Left lung (tissue), 10 donors: ENCODE data around the gene FCER2. TPM values are rescaled to one million over a fixed set of nuclear protein-coding genes. Genes with fewer than 3 reads are reported as not detected.

Experiments used
- ATAC-seq: fragments of 200-7000 bp; cut with Tn5 transposase; one replicate; pipeline ENCODE4 v1.9.1; 2020; ENCODE audit warnings: moderate library complexity
- DNase-seq, 4 donors: peaks; one replicate each; pipeline ENCODE4 v3.0.0-alpha.2; 2013 to 2020
- H3K27ac ChIP-seq, 2 donors: fragments of 200-600 bp; sonication (generic) in 1 of 2; one replicate each; pipeline versions ENCODE4 v1.5.0 to v1.8.0; 2020 to 2021
- H3K27me3 ChIP-seq, 2 donors: fragments of 200-600 bp; sonication (generic) in 1 of 2; one replicate each; pipeline versions ENCODE4 v1.5.0 to v1.8.0; 2020 to 2021
- H3K36me3 ChIP-seq, 2 donors: fragments of 200-600 bp; sonication (generic) in 1 of 2; one replicate each; pipeline versions ENCODE4 v1.5.0 to v1.8.0; 2020 to 2021
- H3K4me1 ChIP-seq, 2 donors: fragments of 200-600 bp; one replicate each; pipeline ENCODE4 v1.8.0; 2021
- H3K4me3 ChIP-seq, 2 donors: fragments of 200-600 bp; sonication (generic) in 1 of 2; one replicate each; pipeline versions ENCODE4 v1.5.0 to v1.8.0; 2020 to 2021; ENCODE audit warnings: mild to moderate bottlenecking in 1 of 2
- H3K9me3 ChIP-seq, 2 donors: fragments of 200-600 bp; sonication (generic) in 1 of 2; one replicate each; pipeline versions ENCODE4 v1.5.0 to v1.8.0; 2020 to 2021
- intact Hi-C, 2 donors: fragments of 100-400 bp; cut with DNase I; formaldehyde crosslinking; loops; one replicate each; pipeline versions ENCODE4 v1.11.2 to v1.14.2; 2022
- polyA plus RNA-seq, 6 donors: library from polyadenylated mRNA; unstranded; fragments of 120-200 nt; gene quantifications; one replicate each; pipeline ENCODE4 v1.2.1, GENCODE V29; 2013; ENCODE audit not compliant: insufficient read length in 6 of 6
- total RNA-seq, 2 donors: library from RNA; stranded (reverse); fragmentation: NEBNext Ultra II Directional; extraction: Animal tissue kit (Norgen Biotek cat#: 25700); gene quantifications; one replicate each; pipeline ENCODE4 v1.2.1, GENCODE V29; 2021
- TF ChIP-seq, protein P1 (sequence below), 2 donors: fragments of 200-600 bp; sonication (generic) in 1 of 2; IDR thresholded peaks; one replicate each; pipeline versions ENCODE4 v1.5.0 to v1.8.0; 2021; ENCODE audit warnings: antibody characterized with exemption in 2 of 2
- donor health status: DM: no; HTN: yes; CAD: no.
- donor health status: DM: no; HTN: no; CAD: no.

Gene FCER2
- total and polyA plus RNA-seq, 8 donors: 0.27 to 0.73 (median 0.54) TPM

GRCh38 chr19:7732045-7732444 is 30.1 kb upstream of the FCER2 start, which contains the start of gene CLEC4G:
Gene CLEC4G (minus strand): TSS chr19:7732110. CDS start chr19:7732102, 8 bp downstream.
- TF ChIP-seq, protein P1, sequence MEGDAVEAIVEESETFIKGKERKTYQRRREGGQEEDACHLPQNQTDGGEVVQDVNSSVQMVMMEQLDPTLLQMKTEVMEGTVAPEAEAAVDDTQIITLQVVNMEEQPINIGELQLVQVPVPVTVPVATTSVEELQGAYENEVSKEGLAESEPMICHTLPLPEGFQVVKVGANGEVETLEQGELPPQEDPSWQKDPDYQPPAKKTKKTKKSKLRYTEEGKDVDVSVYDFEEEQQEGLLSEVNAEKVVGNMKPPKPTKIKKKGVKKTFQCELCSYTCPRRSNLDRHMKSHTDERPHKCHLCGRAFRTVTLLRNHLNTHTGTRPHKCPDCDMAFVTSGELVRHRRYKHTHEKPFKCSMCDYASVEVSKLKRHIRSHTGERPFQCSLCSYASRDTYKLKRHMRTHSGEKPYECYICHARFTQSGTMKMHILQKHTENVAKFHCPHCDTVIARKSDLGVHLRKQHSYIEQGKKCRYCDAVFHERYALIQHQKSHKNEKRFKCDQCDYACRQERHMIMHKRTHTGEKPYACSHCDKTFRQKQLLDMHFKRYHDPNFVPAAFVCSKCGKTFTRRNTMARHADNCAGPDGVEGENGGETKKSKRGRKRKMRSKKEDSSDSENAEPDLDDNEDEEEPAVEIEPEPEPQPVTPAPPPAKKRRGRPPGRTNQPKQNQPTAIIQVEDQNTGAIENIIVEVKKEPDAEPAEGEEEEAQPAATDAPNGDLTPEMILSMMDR (IDR thresholded peaks at IDR 0.05): no peak
- Histone ChIP-seq H3K36me3 (no peaks in the 10 kb centered on the region), H3K27me3 (peaks cover 28 to 53% of the 10 kb centered on the region in 2 donors), H3K9me3 (no peaks in the 10 kb centered on the region), H3K4me3 (no peak within 1 kb of the TSS), H3K4me1 (peaks cover 0 to 40% of the 10 kb centered on the region in 2 donors), H3K27ac (no peak within 1 kb of the TSS)
- DNase-seq (no peak), ATAC-seq (no peak)
- intact Hi-C loops: no loop called here

DNA sequence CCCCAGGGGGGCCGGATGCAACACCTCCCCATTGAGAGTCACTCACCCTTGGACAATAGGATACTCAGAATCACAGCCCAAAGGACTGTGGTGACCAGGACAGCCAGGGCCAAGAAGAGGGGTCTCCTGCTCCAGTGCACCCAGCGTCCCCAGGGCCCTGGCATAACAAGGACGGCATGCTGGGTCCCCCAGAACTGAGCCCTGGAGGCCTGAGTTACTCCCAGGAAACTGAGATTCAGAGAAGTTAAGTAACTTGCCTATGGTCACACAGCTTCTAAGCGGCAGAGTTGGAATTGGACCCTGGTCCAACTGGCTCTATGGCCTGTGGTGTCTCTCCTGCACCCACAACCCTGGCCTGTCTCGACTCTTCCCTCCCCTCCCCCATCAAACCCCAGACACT is 29.7 kb upstream of the FCER2 start:
- Histone ChIP-seq H3K4me1 (peaks cover 0 to 40% of the 10 kb centered on the region in 2 donors), H3K4me3 (no peak overlapping the region), H3K9me3 (no peaks in the 10 kb centered on the region), H3K27ac (no peak overlapping the region), H3K27me3 (peaks cover 28 to 53% of the 10 kb centered on the region in 2 donors), H3K36me3 (no peaks in the 10 kb centered on the region)
- TF ChIP-seq, protein P1 (IDR thresholded peaks at IDR 0.05): no peak
- DNase-seq: no peak
- ATAC-seq: no peak
- intact Hi-C loops: no loop called here

DNA sequence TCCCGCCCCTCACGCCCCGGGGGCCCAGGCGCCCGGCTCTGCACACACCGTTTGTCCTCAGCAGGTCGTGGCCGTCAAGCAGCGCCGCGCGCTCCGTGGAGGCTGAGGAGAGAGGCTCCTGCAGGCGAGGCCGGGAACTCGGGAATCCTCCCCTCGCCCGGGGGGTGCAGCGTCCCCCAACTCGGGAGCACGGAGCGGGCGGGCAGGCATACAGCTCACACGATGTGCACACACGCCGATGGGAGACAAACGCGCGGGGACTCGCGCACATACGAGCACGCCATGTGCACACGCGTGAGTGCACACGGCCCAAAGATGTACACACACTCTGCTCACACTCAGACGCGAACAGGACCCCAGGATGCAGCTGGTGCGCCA is 29.3 kb upstream of the FCER2 start:
- Histone ChIP-seq H3K4me3 (no peak overlapping the region), H3K4me1 (peaks cover 0 to 40% of the 10 kb centered on the region in 2 donors), H3K27me3 (peaks cover 28 to 53% of the 10 kb centered on the region in 2 donors), H3K36me3 (no peaks in the 10 kb centered on the region), H3K27ac (no peak overlapping the region), H3K9me3 (no peaks in the 10 kb centered on the region)
- TF ChIP-seq, protein P1 (IDR thresholded peaks at IDR 0.05): no peak
- no peak for ATAC-seq
- no peak for DNase-seq
- intact Hi-C loops: no loop called here

DNA sequence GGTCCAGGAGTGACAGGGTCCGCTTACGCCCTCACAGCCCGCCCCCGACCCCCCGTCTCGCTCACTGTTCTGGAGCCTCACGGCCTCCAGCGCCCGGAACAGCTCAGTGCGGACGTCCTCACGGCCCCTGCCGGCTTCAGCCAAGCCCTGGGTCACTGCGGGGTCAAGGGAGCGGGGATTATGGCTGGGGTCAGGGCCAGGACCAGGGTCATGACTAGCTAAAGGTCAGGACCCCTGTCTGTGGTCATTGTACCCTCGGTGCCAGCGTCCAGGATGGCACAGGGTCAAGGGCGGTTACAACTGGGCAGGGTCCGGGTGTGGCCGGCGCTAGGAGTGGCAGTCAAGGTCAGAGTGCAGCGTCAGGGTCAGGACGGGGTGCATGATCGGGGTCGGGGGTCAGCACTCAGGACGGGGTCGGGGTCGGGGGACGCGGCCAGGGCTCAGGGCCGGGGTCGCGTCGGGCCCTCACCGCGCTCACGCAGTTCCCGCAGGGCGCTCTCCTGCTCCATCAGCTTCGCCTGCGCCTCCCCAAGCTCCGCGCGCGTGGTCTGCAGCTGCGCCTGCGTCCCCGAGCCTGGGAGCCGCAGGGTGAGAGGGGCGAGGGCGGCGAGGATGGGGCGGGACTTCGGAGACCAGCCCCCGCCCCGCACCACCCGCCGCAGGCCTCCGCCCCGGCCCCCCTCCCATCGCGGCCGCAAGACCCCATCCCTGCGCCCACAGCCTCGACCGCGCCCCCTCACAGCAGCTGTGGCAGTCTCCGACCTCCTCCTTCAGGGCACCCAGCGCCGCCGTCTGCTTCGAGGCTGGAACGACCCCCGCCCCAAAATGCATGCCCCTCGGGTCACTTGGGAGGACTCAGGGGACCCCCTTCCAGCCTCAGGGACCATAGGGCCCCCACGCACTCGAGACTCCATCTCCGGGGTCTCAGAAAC is 28.6 kb upstream of the FCER2 start:
- TF ChIP-seq, protein P1 (IDR thresholded peaks at IDR 0.05): no peak
- no peak for ATAC-seq
- no peak for DNase-seq
- H3K4me3 ChIP-seq: peak overlapping the region in 1 of 2 donors; percentile 18
- intact Hi-C loops: no loop called here
- peaks cover 28 to 53% of the 10 kb centered on the region in 2 donors for H3K27me3 ChIP-seq
- peaks cover 0 to 40% of the 10 kb centered on the region in 2 donors for H3K4me1 ChIP-seq
- H3K27ac ChIP-seq: no peak overlapping the region
- H3K36me3 ChIP-seq: no peaks in the 10 kb centered on the region
- H3K9me3 ChIP-seq: no peaks in the 10 kb centered on the region

DNA sequence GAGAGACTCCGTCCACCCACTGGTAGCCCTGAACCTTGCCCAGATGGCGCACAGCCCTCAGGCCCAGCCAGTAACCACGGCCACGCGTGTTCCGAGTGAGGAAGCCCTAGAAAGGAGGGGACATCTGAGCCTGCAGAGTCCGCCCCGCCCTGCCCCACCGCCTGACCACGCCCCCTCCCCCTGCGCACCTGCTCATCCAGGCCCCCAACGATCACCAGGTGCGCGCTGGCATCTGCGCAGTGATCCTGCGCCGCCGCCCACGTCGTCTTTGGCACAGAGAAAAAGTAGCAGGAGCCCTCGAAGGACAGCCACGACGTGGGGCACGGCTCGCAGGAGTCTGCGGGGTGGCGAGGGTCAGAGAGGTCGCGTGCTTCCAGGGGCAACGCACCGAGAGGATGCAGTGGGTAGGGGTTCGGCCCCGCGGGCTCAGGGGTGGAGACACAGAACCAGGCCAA is 27.9 kb upstream of the FCER2 start:
- peak overlapping the region in 1 of 2 donors; percentile 18 for H3K4me3 ChIP-seq
- H3K36me3 ChIP-seq: no peaks in the 10 kb centered on the region
- H3K4me1 ChIP-seq: peaks cover 0 to 38% of the 10 kb centered on the region in 2 donors
- H3K27ac ChIP-seq: no peak overlapping the region
- ATAC-seq (no peak), DNase-seq (no peak)
- H3K9me3 ChIP-seq: no peaks in the 10 kb centered on the region
- intact Hi-C loops: no loop called here
- TF ChIP-seq, protein P1 (IDR thresholded peaks at IDR 0.05): no peak
- peaks cover 28 to 53% of the 10 kb centered on the region in 2 donors for H3K27me3 ChIP-seq
